Upper lobe of right lung (tissue), 1 donor: ENCODE results near the gene POLR3G. TPM values are rescaled to one million over a fixed set of nuclear protein-coding genes. Genes with fewer than 3 reads are reported as not detected.
A peak's percentile ranks its signal among the peaks of the same experiment; 100 is the strongest.

Source experiments
- ATAC-seq: fragments of 200-7000 bp; cut with Tn5 transposase; one replicate; pipeline ENCODE4 v1.9.1; 2020; ENCODE audit warnings: mild to moderate bottlenecking, moderate library complexity
- DNase-seq: peaks from one replicate; pipeline ENCODE4 v3.0.0-alpha.2; 2020
- H3K27ac ChIP-seq: fragments of 200-600 bp; one replicate; pipeline ENCODE4 v1.8.0; 2022
- H3K27me3 ChIP-seq: fragments of 200-600 bp; one replicate; pipeline ENCODE4 v1.8.0; 2022; ENCODE audit warnings: mild to moderate bottlenecking
- H3K36me3 ChIP-seq: fragments of 200-600 bp; one replicate; pipeline ENCODE4 v1.8.0; 2022
- H3K4me1 ChIP-seq: fragments of 200-600 bp; one replicate; pipeline ENCODE4 v1.8.0; 2022
- H3K4me3 ChIP-seq: fragments of 200-600 bp; one replicate; pipeline ENCODE4 v1.8.0; 2022; ENCODE audit warnings: mild to moderate bottlenecking
- H3K9me3 ChIP-seq: fragments of 200-600 bp; one replicate; pipeline ENCODE4 v1.8.0; 2022
- CTCF ChIP-seq: fragments of 200-600 bp; IDR thresholded peaks from one replicate; pipeline ENCODE4 v1.8.0; 2022; ENCODE audit warnings: antibody characterized with exemption
- intact Hi-C: fragments of 100-400 bp; cut with DNase I; formaldehyde crosslinking; loops from one replicate; pipeline ENCODE4 v1.11.0; 2022
- long read RNA-seq: library from polyadenylated mRNA; unstranded; transcript quantifications from one replicate; pipeline ENCODE4 v2.0.0, GENCODE V29; 2021
- total RNA-seq: library from RNA; stranded (reverse); fragmentation: NEBNext Ultra II Directional; extraction: Animal tissue kit (Norgen Biotek cat#: 25700); gene quantifications from one replicate; pipeline ENCODE4 v1.2.1, GENCODE V29; 2021
- donor health status: DM: no; HTN: yes; CAD: no; lungs with severe emphysema.

The POLR3G gene
- 0.93 TPM for total RNA-seq
- long read RNA-seq = 0 reads

GRCh38 chr5:90474235-90475107 is at the start of gene POLR3G, which contains the start of gene MBLAC2:
Gene POLR3G, plus strand, starts transcription at chr5:90474864. Its CDS starts 10,704 bp downstream, at chr5:90485568.
Gene MBLAC2, minus strand, starts transcription at chr5:90474771. Its CDS starts 479 bp downstream, at chr5:90474292.
- H3K4me3 ChIP-seq = peak within 1 kb of the TSS; percentile 79
- peak within 1 kb of the TSS; percentile 86 for H3K27ac ChIP-seq
- no peaks in the 10 kb centered on the region for H3K36me3 ChIP-seq
- DNase-seq (peak; percentile 97), ATAC-seq (peak; percentile 97)
- intact Hi-C loops = no loop called here
- no peaks in the 10 kb centered on the region for H3K9me3 ChIP-seq
- peak; percentile 55 for TF ChIP-seq CTCF
- H3K27me3 ChIP-seq = no peaks in the 10 kb centered on the region
- peaks cover 9% of the 10 kb centered on the region for H3K4me1 ChIP-seq

GRCh38 chr5:90434116-90434714 is 40.4 kb upstream of the POLR3G start:
- DNase-seq (no peak), ATAC-seq (peak; percentile 89)
- H3K27ac ChIP-seq = no peak overlapping the region
- no peak overlapping the region for H3K4me3 ChIP-seq
- intact Hi-C loops = no loop called here
- TF ChIP-seq CTCF = peak; percentile 67
- H3K36me3 ChIP-seq = no peaks in the 10 kb centered on the region
- no peaks in the 10 kb centered on the region for H3K4me1 ChIP-seq
- H3K9me3 ChIP-seq = no peaks in the 10 kb centered on the region
- H3K27me3 ChIP-seq = no peaks in the 10 kb centered on the region

GRCh38 chr5:90437663-90438062 is 37.0 kb upstream of the POLR3G start:
- intact Hi-C loops = no loop called here
- ATAC-seq = no peak

GRCh38 chr5:90438100-90438499 is 36.6 kb upstream of the POLR3G start:
- Histone ChIP-seq H3K4me3 (no peak overlapping the region), H3K9me3 (no peaks in the 10 kb centered on the region), H3K4me1 (peaks cover 4% of the 10 kb centered on the region), H3K27me3 (no peaks in the 10 kb centered on the region), H3K36me3 (no peaks in the 10 kb centered on the region), H3K27ac (no peak overlapping the region)
- ATAC-seq (peak; percentile 70), DNase-seq (no peak)
- TF ChIP-seq CTCF = no peak
- intact Hi-C loops = no loop called here

More at GRCh38 chr5:90437663-90438062, 37.0 kb upstream of the POLR3G start:
- Histone ChIP-seq H3K27ac (no peak overlapping the region), H3K9me3 (no peaks in the 10 kb centered on the region), H3K36me3 (no peaks in the 10 kb centered on the region), H3K4me1 (peaks cover 4% of the 10 kb centered on the region), H3K4me3 (no peak overlapping the region), H3K27me3 (no peaks in the 10 kb centered on the region)
- no peak for DNase-seq
- no peak for TF ChIP-seq CTCF

- Histone ChIP-seq H3K4me1 (peaks cover 4% of the 10 kb centered on the region), H3K4me3 (no peak overlapping the region), H3K36me3 (no peaks in the 10 kb centered on the region), H3K27me3 (no peaks in the 10 kb centered on the region), H3K27ac (no peak overlapping the region), H3K9me3 (no peaks in the 10 kb centered on the region)
- no peak for ATAC-seq
- TF ChIP-seq CTCF = no peak
- no peak for DNase-seq
- intact Hi-C loops = no loop called here
Measured at GRCh38 chr5:90440644-90441043, 34.0 kb upstream of the POLR3G start.
